Measurements from ENCODE around the gene FXN. TPM values are rescaled to one million over a fixed set of nuclear protein-coding genes. Genes with fewer than 3 reads are reported as not detected.

FXN gene
- total and polyA plus RNA-seq, 4 donors = 3.6 to 13.5 (median 10.6) TPM

- H3K27ac ChIP-seq (ENCODE audit: low read depth in 1 of 2, low read length in 1 of 2) = no peak overlapping the region
- no peak for DNase-seq
- no peaks in the 10 kb centered on the region for H3K9me3 ChIP-seq (ENCODE audit: control insufficient read depth in 4 of 4, insufficient read depth in 3 of 4, low read length in 3 of 4)
- no peaks in the 10 kb centered on the region for H3K27me3 ChIP-seq (ENCODE audit: control insufficient read depth in 3 of 3, insufficient read depth in 3 of 3, low read length in 2 of 3)
- H3K36me3 ChIP-seq (ENCODE audit: control insufficient read depth in 4 of 4, insufficient read depth in 4 of 4, low read length in 4 of 4) = peaks cover 7 to 24% (median 18%) of the 10 kb centered on the region in 4 donors
- no peak overlapping the region for H3K4me3 ChIP-seq
- H3K9ac ChIP-seq (ENCODE audit: insufficient read depth in 1 of 2, low read length in 2 of 2) = no peak overlapping the region
- TF ChIP-seq CTCF (IDR thresholded peaks at IDR 0.05; ENCODE audit: control extremely low read depth, extremely low read depth) = no peak
- peaks cover 0 to 7% (median 0%) of the 10 kb centered on the region in 5 donors for H3K4me1 ChIP-seq (ENCODE audit: control insufficient read depth in 5 of 5, insufficient read depth in 5 of 5, low read length in 5 of 5)
- no peak for ATAC-seq (ENCODE audit: insufficient read depth, low FRiP score)
- 75 to 91% methylated on average over 4 of the region's 4 CpGs for WGBS, 2 donors
These were observed 28.3 kb downstream of the FXN start for GRCh38 chr9:69063839-69064238.

DNA sequence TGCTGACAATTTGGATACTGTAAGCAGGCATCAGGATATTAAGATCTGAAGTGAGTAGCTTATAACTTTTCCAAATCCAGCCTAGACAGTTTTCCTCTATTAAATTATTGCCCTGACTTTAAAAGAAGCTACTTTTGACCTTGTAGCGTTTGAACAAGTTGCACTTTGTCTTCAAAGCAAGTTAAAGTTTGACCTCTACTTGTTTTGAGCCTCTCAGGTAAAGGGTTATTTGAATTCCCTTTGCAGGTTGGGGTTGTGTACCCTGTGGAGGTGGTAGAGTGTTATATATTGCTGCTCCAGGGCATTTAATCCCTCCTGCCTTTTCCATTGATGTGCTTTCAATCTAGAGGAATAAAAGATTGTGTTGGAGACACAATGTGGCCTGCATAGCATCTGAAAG is 30.1 kb downstream of the FXN start:
- H3K4me3 ChIP-seq = no peak overlapping the region
- H3K36me3 ChIP-seq (ENCODE audit: control insufficient read depth in 4 of 4, insufficient read depth in 4 of 4, low read length in 4 of 4) = peaks cover 7 to 29% (median 20%) of the 10 kb centered on the region in 4 donors
- peaks cover 0 to 2% (median 0%) of the 10 kb centered on the region in 5 donors for H3K4me1 ChIP-seq (ENCODE audit: control insufficient read depth in 5 of 5, insufficient read depth in 5 of 5, low read length in 5 of 5)
- 83 to 93% methylated on average over 1 of the region's 1 CpG for WGBS, 2 donors
- no peak for TF ChIP-seq CTCF (IDR thresholded peaks at IDR 0.05; ENCODE audit: control extremely low read depth, extremely low read depth)
- ATAC-seq (ENCODE audit: insufficient read depth, low FRiP score) = no peak
- no peak overlapping the region for H3K27ac ChIP-seq (ENCODE audit: low read depth in 1 of 2, low read length in 1 of 2)
- no peaks in the 10 kb centered on the region for H3K9me3 ChIP-seq (ENCODE audit: control insufficient read depth in 4 of 4, insufficient read depth in 3 of 4, low read length in 3 of 4)
- H3K27me3 ChIP-seq (ENCODE audit: control insufficient read depth in 3 of 3, insufficient read depth in 3 of 3, low read length in 2 of 3) = no peaks in the 10 kb centered on the region
- H3K9ac ChIP-seq (ENCODE audit: insufficient read depth in 1 of 2, low read length in 2 of 2) = no peak overlapping the region
- DNase-seq = no peak

GRCh38 chr9:69066955-69067354 is 31.4 kb downstream of the FXN start:
- no peak for TF ChIP-seq CTCF (IDR thresholded peaks at IDR 0.05; ENCODE audit: control extremely low read depth, extremely low read depth)
- Histone ChIP-seq H3K27me3 (ENCODE audit: control insufficient read depth in 3 of 3, insufficient read depth in 3 of 3, low read length in 2 of 3) (no peaks in the 10 kb centered on the region), H3K36me3 (ENCODE audit: control insufficient read depth in 4 of 4, insufficient read depth in 4 of 4, low read length in 4 of 4) (peaks cover 7 to 29% (median 22%) of the 10 kb centered on the region in 4 donors), H3K9ac (ENCODE audit: insufficient read depth in 1 of 2, low read length in 2 of 2) (no peak overlapping the region), H3K9me3 (ENCODE audit: control insufficient read depth in 4 of 4, insufficient read depth in 3 of 4, low read length in 3 of 4) (no peaks in the 10 kb centered on the region), H3K4me1 (ENCODE audit: control insufficient read depth in 5 of 5, insufficient read depth in 5 of 5, low read length in 5 of 5) (peaks cover 0 to 5% (median 0%) of the 10 kb centered on the region in 5 donors), H3K4me3 (no peak overlapping the region), H3K27ac (ENCODE audit: low read depth in 1 of 2, low read length in 1 of 2) (no peak overlapping the region)
- no peak for ATAC-seq (ENCODE audit: insufficient read depth, low FRiP score)
- no peak for DNase-seq
- WGBS, 2 donors = 90 to 97% methylated on average over 26 to 27 of the region's 27 CpGs

DNA sequence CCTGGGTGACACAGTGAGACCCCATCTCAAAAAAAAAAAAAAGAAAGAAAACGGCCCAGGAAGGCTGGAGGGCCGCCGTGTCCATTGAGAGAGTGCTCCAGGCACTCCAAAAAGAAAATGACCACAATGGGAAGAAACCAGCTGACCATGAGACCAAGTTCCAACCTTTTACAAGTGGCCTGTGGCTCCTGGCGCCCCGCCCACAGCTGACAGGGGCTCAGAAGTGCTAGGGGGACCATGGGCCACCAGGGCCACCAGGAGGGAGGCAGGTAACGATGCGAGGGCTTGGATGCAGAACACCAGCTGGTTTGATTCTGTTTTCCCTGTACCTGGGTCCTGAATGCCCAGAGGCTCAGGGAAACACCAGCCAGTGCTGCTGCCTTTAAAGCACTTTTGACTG is 34.6 kb downstream of the FXN start:
- 89 to 98% methylated on average over 7 of the region's 7 CpGs for WGBS, 2 donors
- H3K4me3 ChIP-seq = no peak overlapping the region

More for the DNA sequence above, 34.6 kb downstream of the FXN start:
- TF ChIP-seq CTCF (IDR thresholded peaks at IDR 0.05; ENCODE audit: control extremely low read depth, extremely low read depth) = no peak
- H3K9me3 ChIP-seq (ENCODE audit: control insufficient read depth in 4 of 4, insufficient read depth in 3 of 4, low read length in 3 of 4) = no peaks in the 10 kb centered on the region
- peaks cover 4 to 24% (median 18%) of the 10 kb centered on the region in 4 donors for H3K36me3 ChIP-seq (ENCODE audit: control insufficient read depth in 4 of 4, insufficient read depth in 4 of 4, low read length in 4 of 4)
- ATAC-seq (ENCODE audit: insufficient read depth, low FRiP score) (no peak), DNase-seq (no peak)
- no peaks in the 10 kb centered on the region for H3K27me3 ChIP-seq (ENCODE audit: control insufficient read depth in 3 of 3, insufficient read depth in 3 of 3, low read length in 2 of 3)
- no peak overlapping the region for H3K27ac ChIP-seq (ENCODE audit: low read depth in 1 of 2, low read length in 1 of 2)
- H3K4me1 ChIP-seq (ENCODE audit: control insufficient read depth in 5 of 5, insufficient read depth in 5 of 5, low read length in 5 of 5) = peaks cover 0 to 5% (median 0%) of the 10 kb centered on the region in 5 donors
- no peak overlapping the region for H3K9ac ChIP-seq (ENCODE audit: insufficient read depth in 1 of 2, low read length in 2 of 2)
